Parathyroid adenoma (tissue), 2 donors: Measurements from ENCODE around the gene WNT10A.
A peak's percentile ranks its signal among the peaks of the same experiment; 100 is the strongest.

Source experiments
- H2AFZ ChIP-seq: fragments of 300-600 bp; sonication (generic); one replicate; pipeline ENCODE4 v1.7.0; 2017; ENCODE audit warnings: antibody characterized with exemption, mild to moderate bottlenecking
- H3K27ac ChIP-seq: fragments of 300-600 bp; sonication (generic); one replicate; pipeline ENCODE4 v1.7.0; 2017
- H3K27me3 ChIP-seq: fragments of 300-600 bp; sonication (generic); one replicate; pipeline ENCODE4 v1.7.0; 2017; ENCODE audit warnings: low read length; ENCODE audit not compliant: control insufficient read depth, insufficient read depth
- H3K36me3 ChIP-seq: fragments of 300-600 bp; sonication (generic); one replicate; pipeline ENCODE4 v1.7.0; 2017; ENCODE audit warnings: low read length; ENCODE audit not compliant: control insufficient read depth, insufficient read depth
- H3K4me1 ChIP-seq: fragments of 300-600 bp; sonication (generic); one replicate; pipeline ENCODE4 v1.7.0; 2017; ENCODE audit warnings: control low read depth
- H3K4me2 ChIP-seq: fragments of 300-600 bp; sonication (generic); one replicate; pipeline ENCODE4 v1.7.0; 2017; ENCODE audit warnings: low read length
- H3K4me3 ChIP-seq: fragments of 300-600 bp; sonication (generic); one replicate; pipeline ENCODE4 v1.7.0; 2017; ENCODE audit warnings: low read depth, low read length
- H3K79me2 ChIP-seq: fragments of 300-600 bp; sonication (generic); one replicate; pipeline ENCODE4 v1.7.0; 2017; ENCODE audit warnings: control low read depth
- H3K9ac ChIP-seq: fragments of 300-600 bp; sonication (generic); one replicate; pipeline ENCODE4 v1.7.0; 2017; ENCODE audit warnings: mild to moderate bottlenecking
- H3K9me3 ChIP-seq: fragments of 300-600 bp; sonication (generic); one replicate; pipeline ENCODE4 v1.7.0; 2017; ENCODE audit warnings: low read length; ENCODE audit not compliant: control insufficient read depth
- CTCF ChIP-seq: fragments of 300-600 bp; sonication (generic); IDR thresholded peaks from one replicate; pipeline ENCODE4 v1.7.0; 2017; ENCODE audit warnings: antibody characterized with exemption, mild to moderate bottlenecking
- donor health status: primary hyperparathyroidism.

WNT10A gene

GRCh38 chr2:218865396-218865795 lies 15.3 kb upstream of the WNT10A start:
- peaks cover 3% of the 10 kb centered on the region for H3K27me3 ChIP-seq
- H3K27ac ChIP-seq, result no peak overlapping the region
- H3K79me2 ChIP-seq, result no peaks in the 10 kb centered on the region
- no peak for TF ChIP-seq CTCF
- no peak overlapping the region for H3K4me2 ChIP-seq
- H3K4me3 ChIP-seq, result no peak overlapping the region
- H2AFZ ChIP-seq, result no peak overlapping the region
- no peaks in the 10 kb centered on the region for H3K4me1 ChIP-seq
- no peaks in the 10 kb centered on the region for H3K9me3 ChIP-seq
- no peaks in the 10 kb centered on the region for H3K36me3 ChIP-seq
- H3K9ac ChIP-seq, result no peak overlapping the region

GRCh38 chr2:218865999-218866398 lies 14.7 kb upstream of the WNT10A start:
- no peaks in the 10 kb centered on the region for H3K4me1 ChIP-seq
- no peaks in the 10 kb centered on the region for H3K36me3 ChIP-seq
- no peaks in the 10 kb centered on the region for H3K9me3 ChIP-seq
- H3K27me3 ChIP-seq, result no peaks in the 10 kb centered on the region
- H3K9ac ChIP-seq, result no peak overlapping the region
- no peak overlapping the region for H3K27ac ChIP-seq
- no peaks in the 10 kb centered on the region for H3K79me2 ChIP-seq
- no peak for TF ChIP-seq CTCF
- H3K4me2 ChIP-seq, result no peak overlapping the region
- no peak overlapping the region for H3K4me3 ChIP-seq
- no peak overlapping the region for H2AFZ ChIP-seq

GRCh38 chr2:218867900-218868299 lies 12.8 kb upstream of the WNT10A start:
- TF ChIP-seq CTCF, result no peak
- Histone ChIP-seq H3K4me2 (no peak overlapping the region), H3K36me3 (no peaks in the 10 kb centered on the region), H3K9me3 (no peaks in the 10 kb centered on the region), H3K79me2 (no peaks in the 10 kb centered on the region), H3K4me3 (no peak overlapping the region), H3K4me1 (peaks cover 9% of the 10 kb centered on the region), H3K27ac (no peak overlapping the region), H3K9ac (no peak overlapping the region), H3K27me3 (no peaks in the 10 kb centered on the region), H2AFZ (no peak overlapping the region)

GRCh38 chr2:218869064-218869463 lies 11.6 kb upstream of the WNT10A start:
- Histone ChIP-seq H3K4me3 (no peak overlapping the region), H3K79me2 (no peaks in the 10 kb centered on the region), H3K4me1 (peaks cover 9% of the 10 kb centered on the region), H3K9me3 (no peaks in the 10 kb centered on the region), H3K4me2 (no peak overlapping the region), H3K27ac (no peak overlapping the region), H3K36me3 (no peaks in the 10 kb centered on the region), H2AFZ (no peak overlapping the region), H3K9ac (no peak overlapping the region), H3K27me3 (no peaks in the 10 kb centered on the region)
- TF ChIP-seq CTCF, result no peak

- Histone ChIP-seq H3K4me1 (peaks cover 9% of the 10 kb centered on the region), H3K4me3 (no peak overlapping the region), H3K4me2 (peak overlapping the region; percentile 36), H2AFZ (peak overlapping the region; percentile 56), H3K36me3 (no peaks in the 10 kb centered on the region), H3K9ac (no peak overlapping the region), H3K27ac (no peak overlapping the region), H3K9me3 (no peaks in the 10 kb centered on the region), H3K27me3 (no peaks in the 10 kb centered on the region), H3K79me2 (no peaks in the 10 kb centered on the region)
- no peak for TF ChIP-seq CTCF
Measured at GRCh38 chr2:218870984-218871344, 9.7 kb upstream of the WNT10A start.
